SH-SY5Y (cell line): ENCODE measurements around the gene RAI1.

ENCODE experiments used
- GATA2 ChIP-seq: IDR thresholded peaks from 2 replicates; pipeline ENCODE4 v1.6.1; 2011; ENCODE audit warnings: mild to moderate bottlenecking, low read depth, low read length
- GATA3 ChIP-seq: IDR thresholded peaks from 2 replicates; pipeline ENCODE4 v1.6.1; 2011; ENCODE audit warnings: low read depth, mild to moderate bottlenecking, low read length, moderate library complexity

The RAI1 gene

DNA sequence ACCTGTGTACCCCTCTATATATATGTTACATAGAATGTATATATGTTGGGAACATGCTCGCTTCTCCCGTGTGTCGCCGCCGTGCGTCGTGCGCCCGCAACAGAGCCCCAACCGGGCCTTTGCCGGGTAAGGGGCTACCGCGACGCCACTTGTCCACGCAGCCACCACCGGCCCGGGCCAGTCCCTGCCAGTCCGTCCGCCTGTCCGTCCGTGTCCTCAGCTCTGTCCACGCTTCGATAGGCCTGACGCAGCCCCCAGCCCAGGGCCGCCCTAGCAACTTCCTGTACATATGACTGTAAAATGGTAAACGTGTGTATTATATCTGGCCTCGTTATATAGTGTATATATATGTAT, 129.6 kb downstream of the RAI1 start:
- no peak for TF ChIP-seq GATA2
- no peak for TF ChIP-seq GATA3

GRCh38 chr17:17811381-17812210, 130.3 kb downstream of the RAI1 start:
- TF ChIP-seq GATA3 (no peak), GATA2 (no peak)

DNA sequence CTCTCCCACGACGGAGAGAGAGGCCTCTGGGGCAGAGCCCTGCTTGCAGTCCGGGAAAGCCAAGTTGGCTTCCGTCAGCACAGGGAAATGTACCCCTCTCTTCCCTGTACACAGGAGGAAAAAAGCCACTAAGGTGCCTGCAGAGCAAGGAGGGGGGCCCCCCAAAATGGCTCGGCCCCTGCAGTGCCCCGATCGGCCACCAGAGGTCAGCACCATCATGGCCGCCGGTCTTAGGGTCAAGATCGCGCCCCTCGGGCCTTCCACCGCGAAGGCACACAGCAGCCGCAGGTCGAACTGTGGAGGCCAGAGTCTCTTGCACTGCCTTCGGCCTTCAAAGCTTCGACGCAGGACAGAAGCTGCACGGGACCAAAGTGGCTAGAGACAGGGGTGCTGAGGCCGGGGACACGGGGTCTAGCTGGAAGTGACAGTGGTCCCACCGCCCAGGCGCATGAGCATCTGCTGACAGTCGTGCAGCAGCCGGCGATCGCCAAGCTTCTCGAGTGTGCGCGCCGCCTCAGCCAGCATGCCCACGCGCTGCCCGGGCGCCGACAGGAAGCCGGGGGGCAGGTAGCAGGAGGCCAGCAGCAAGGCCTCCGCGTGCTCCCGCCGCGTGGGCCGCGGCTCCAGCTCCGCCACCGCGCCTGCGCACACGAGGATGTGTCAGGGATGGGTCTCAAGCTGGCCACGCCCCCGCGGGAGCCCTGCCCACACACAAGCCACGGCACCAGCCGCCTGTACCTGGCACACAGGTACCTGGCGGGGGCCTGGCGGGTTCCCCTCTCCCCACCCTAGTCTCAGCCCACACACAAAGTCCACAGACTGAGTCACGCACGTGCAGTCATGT, 131.2 kb downstream of the RAI1 start:
- TF ChIP-seq GATA2: no peak
- no peak for TF ChIP-seq GATA3

- TF ChIP-seq GATA2 (no peak), GATA3 (no peak)
These were observed 131.9 kb downstream of the RAI1 start for GRCh38 chr17:17813055-17813724.

DNA sequence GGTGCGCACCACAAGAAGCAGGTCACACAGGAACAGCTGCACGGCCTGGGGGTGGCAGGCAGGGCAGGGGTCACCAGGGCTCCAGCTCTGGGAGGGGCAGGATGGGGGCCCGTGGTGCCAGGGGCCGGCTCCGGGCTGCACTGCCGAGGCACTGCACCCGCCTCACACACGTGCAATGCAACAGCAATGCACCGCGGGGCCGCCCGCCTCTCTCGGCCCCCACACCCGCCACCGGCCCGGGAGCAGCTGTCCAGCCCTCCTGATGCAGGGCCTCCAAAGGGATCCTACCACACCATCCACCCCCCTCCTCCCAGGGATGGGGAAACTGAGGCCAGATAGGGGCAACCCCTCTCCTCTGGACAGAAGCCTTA, 132.5 kb downstream of the RAI1 start:
- TF ChIP-seq GATA2 (no peak), GATA3 (no peak)

GRCh38 chr17:17814162-17815061, 133.2 kb downstream of the RAI1 start:
- TF ChIP-seq GATA2 (no peak), GATA3 (no peak)

DNA sequence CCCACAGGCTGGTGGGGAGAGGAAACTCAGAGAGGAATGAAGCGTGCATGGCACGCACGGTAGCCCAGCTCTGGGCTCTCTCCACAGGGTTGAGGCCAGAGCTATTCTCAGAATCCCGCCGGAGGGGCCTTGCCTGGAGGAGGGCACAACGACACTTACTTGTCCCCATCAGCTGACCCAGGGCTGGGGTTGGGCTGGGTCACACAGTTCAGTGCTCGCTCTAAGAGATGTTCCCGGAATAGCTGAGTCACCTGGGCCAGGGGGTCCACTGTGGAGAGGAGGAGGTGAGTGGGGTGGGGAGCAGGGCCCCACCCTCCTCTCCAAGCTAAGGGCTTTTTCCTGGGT, 133.8 kb downstream of the RAI1 start:
- TF ChIP-seq GATA3: no peak
- TF ChIP-seq GATA2: no peak

- TF ChIP-seq GATA2: no peak
- TF ChIP-seq GATA3: no peak
These were observed 134.4 kb downstream of the RAI1 start for GRCh38 chr17:17815436-17816200.

DNA sequence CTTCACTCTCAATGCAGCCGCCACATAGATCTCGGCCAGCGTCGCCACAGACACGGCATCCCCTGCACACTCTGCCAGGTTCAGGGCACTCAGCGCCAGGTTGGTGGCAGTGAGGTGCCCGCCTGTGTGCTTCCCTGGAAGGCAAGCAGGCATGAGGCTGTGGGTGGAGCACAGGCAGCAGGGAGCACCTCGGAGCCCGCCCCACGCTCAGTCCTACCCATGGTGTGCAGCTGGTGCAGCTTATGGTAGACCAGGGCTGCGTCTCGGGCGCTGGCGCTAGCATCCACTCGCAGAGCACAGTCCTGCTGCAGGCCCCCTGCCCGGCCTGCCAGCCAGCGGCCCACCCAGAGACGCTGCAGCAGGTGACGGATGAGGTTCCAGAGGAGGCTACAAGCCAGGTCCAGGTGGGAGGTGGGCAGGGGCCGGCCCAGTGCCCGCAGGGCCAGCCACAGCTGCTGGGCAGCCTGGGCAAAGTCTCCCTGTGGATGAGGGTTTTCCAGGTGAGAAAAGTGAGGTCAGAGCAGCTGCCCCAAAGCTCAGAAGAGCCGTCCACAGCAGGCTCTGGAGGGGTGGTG, 135.1 kb downstream of the RAI1 start:
- no peak for TF ChIP-seq GATA3
- no peak for TF ChIP-seq GATA2

- TF ChIP-seq GATA3 (no peak), GATA2 (no peak)
These were observed 135.7 kb downstream of the RAI1 start for GRCh38 chr17:17816831-17817551.

- no peak for TF ChIP-seq GATA3
- no peak for TF ChIP-seq GATA2
These were observed 136.3 kb downstream of the RAI1 start for GRCh38 chr17:17817552-17817947.

DNA sequence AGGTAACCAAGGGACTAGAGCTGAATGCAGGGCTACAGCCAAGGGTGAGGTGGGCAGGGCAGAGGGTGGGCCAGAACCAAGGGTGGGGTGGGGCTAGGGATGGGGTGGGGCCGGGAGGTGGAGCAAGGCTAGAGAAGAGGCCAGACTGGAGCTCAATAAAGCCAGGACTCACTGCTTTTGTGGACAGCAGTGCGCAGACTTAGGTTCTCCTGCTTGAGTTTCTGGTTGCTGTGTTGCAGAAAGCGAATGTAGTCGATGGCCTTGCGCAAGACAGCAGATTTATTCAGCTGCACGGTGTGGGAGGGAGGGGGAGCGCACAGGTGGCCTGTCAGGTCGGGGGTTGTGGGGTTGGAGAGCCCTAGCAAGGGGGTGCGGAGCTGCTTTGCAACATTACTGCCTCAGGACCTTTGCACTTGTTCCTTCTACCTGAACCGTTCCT, 136.8 kb downstream of the RAI1 start:
- TF ChIP-seq GATA3 (no peak), GATA2 (no peak)
